IPS DF 6.9 (cell line): ENCODE measurements around the gene ADTRP.

Experiments
- DNase-seq: peaks from one replicate; pipeline ENCODE4 v3.0.0-alpha.2; 2013; ENCODE audit warnings: low read depth, low spot score
- H3K27ac ChIP-seq: one replicate; pipeline ENCODE4 v1.5.1; 2013; ENCODE audit warnings: low read length, control low read depth
- H3K27me3 ChIP-seq: 2 replicates; pipeline ENCODE4 v1.6.1; 2013; ENCODE audit warnings: mild to moderate bottlenecking, low read length; ENCODE audit not compliant: control insufficient read depth, insufficient read depth
- H3K36me3 ChIP-seq: 2 replicates; pipeline ENCODE4 v1.6.1; 2013; ENCODE audit warnings: low read length; ENCODE audit not compliant: control insufficient read depth, insufficient read depth
- H3K4me1 ChIP-seq: 2 replicates; pipeline ENCODE4 v1.6.1; 2013; ENCODE audit warnings: low read length; ENCODE audit not compliant: control insufficient read depth, insufficient read depth
- H3K4me3 ChIP-seq: 2 replicates; pipeline ENCODE4 v1.5.1; 2013; ENCODE audit warnings: mild to moderate bottlenecking, low read length
- H3K9me3 ChIP-seq: 2 replicates; pipeline ENCODE4 v1.6.1; 2013; ENCODE audit warnings: low read length, inconsistent platforms; ENCODE audit not compliant: control insufficient read depth, insufficient read depth
- WGBS: extraction: QIAGEN DNeasy Blood & Tissue Kit; methylation state at CpG from one replicate; pipeline ENCODE4 v1.1.7; 2013; ENCODE audit warnings: mixed read lengths, missing lambda C conversion rate; ENCODE audit not compliant: insufficient read length, insufficient coverage; 5-methylcytosine and 5-hydroxymethylcytosine counted together

Gene ADTRP

GRCh38 chr6:11667876-11668275 is 110.7 kb downstream of the ADTRP start:
- Histone ChIP-seq H3K27ac (no peak overlapping the region), H3K9me3 (no peaks in the 10 kb centered on the region), H3K4me3 (no peak overlapping the region), H3K27me3 (no peaks in the 10 kb centered on the region), H3K36me3 (no peaks in the 10 kb centered on the region), H3K4me1 (no peaks in the 10 kb centered on the region)
- no CpG with 5 or more reads among the region's 2 CpGs for WGBS
- no peak for DNase-seq

- no peaks in the 10 kb centered on the region for H3K36me3 ChIP-seq
- no peaks in the 10 kb centered on the region for H3K27me3 ChIP-seq
- no CpG with 5 or more reads among the region's 2 CpGs for WGBS
- no peak overlapping the region for H3K27ac ChIP-seq
- no peak overlapping the region for H3K4me3 ChIP-seq
- H3K9me3 ChIP-seq, result no peaks in the 10 kb centered on the region
- H3K4me1 ChIP-seq, result no peaks in the 10 kb centered on the region
- DNase-seq, result no peak
These were observed 112.8 kb downstream of the ADTRP start for GRCh38 chr6:11665604-11666326.
